HepG2 (cell line): ENCODE results near the gene TUT1. TPM values are rescaled to one million over a fixed set of nuclear protein-coding genes. Genes with fewer than 3 reads are reported as not detected.
A peak's percentile ranks its signal among the peaks of the same experiment; 100 is the strongest.

Experiments
- ATAC-seq: fragments of 200-7000 bp; cut with Tn5 transposase; 3 replicates; pipeline ENCODE4 v1.9.1; 2020; ENCODE audit warnings: mild to moderate bottlenecking, moderate library complexity
- BruUV-seq: library from RNA; stranded (reverse); fragments of 400-500 nt; replicated peaks from 2 replicates; lab custom pipeline; 2021; lab: Mats Ljungman, UMichigan
- CTCF ChIA-PET: fragments of 300-600 bp; formaldehyde crosslinking; extraction: SDS; loops from one replicate; lab custom pipeline; 2021; ENCODE audit warnings: low total read pairs, inconsistent platforms, low intra/inter-chr PET ratio; lab: Yijun Ruan, JAX
- POLR2A ChIA-PET: fragments of 350-600 bp; sonication (Branson Sonifier 250); formaldehyde crosslinking; loops from one replicate; lab custom pipeline; 2020; ENCODE audit warnings: antibody characterized with exemption, inconsistent platforms; lab: Yijun Ruan, JAX
- DNase-seq: peaks from one replicate; pipeline ENCODE4 v3.0.0-alpha.2; 2015; ENCODE audit warnings: low spot score
- FAIRE-seq: peaks from 3 replicates; lab custom pipeline; 2011; peaks lifted over from hg19 to GRCh38; lab: Jason Lieb, UNC
- H2AFZ ChIP-seq: one replicate; pipeline ENCODE4 v1.6.1; 2011; ENCODE audit warnings: low read length, inconsistent platforms
- H3K27ac ChIP-seq: fragments of 300-600 bp; 3 replicates; pipeline ENCODE4 v1.8.0; 2011; ENCODE audit warnings: mixed run types, mild to moderate bottlenecking, mixed read lengths, low read length, inconsistent platforms; ENCODE audit not compliant: insufficient read depth; ENCODE audit errors: extremely low read length
- H3K27me3 ChIP-seq, 2 experiments: fragments of 200-600 bp in 1 of 2; 2 replicates in 1 of 2; 3 replicates in 1 of 2; pipeline versions ENCODE4 v1.6.0 to v1.8.0; 2011; ENCODE audit warnings: low read length in 2 of 2, mild to moderate bottlenecking in 2 of 2, moderate library complexity in 2 of 2, inconsistent platforms in 1 of 2; ENCODE audit not compliant: insufficient read depth in 2 of 2, control insufficient read depth in 1 of 2
- H3K36me3 ChIP-seq, 2 experiments: fragments of 200-600 bp in 1 of 2; replicated peaks in 1 of 2; 2 replicates in 1 of 2; 3 replicates in 1 of 2; pipeline versions ENCODE4 v1.5.1 to v1.8.0; 2011; ENCODE audit warnings: low read length in 2 of 2, inconsistent platforms in 1 of 2; ENCODE audit not compliant: insufficient read depth in 2 of 2, control insufficient read depth in 1 of 2
- H3K4me1 ChIP-seq: 2 replicates; pipeline ENCODE4 v1.5.1; 2012; ENCODE audit warnings: low read length, inconsistent platforms; ENCODE audit not compliant: insufficient read depth
- H3K4me2 ChIP-seq: 2 replicates; pipeline ENCODE4 v1.6.0; 2011; ENCODE audit warnings: low read depth, low read length, inconsistent platforms
- H3K4me3 ChIP-seq, 3 experiments: fragments of 200-600 bp in 1 of 3; sonication (generic), shearing (Covaris generic) in 1 of 3; replicated peaks in 1 of 3; 2 replicates each; pipeline ENCODE4 v1.5.1; 2011 to 2016; ENCODE audit warnings: low read length in 3 of 3, inconsistent platforms in 2 of 3, low read depth in 2 of 3, mild to moderate bottlenecking in 2 of 3, control low read depth in 1 of 3, mixed read lengths in 1 of 3; ENCODE audit not compliant: insufficient read depth in 1 of 3
- H3K79me2 ChIP-seq: one replicate; pipeline ENCODE4 v1.6.1; 2011; ENCODE audit warnings: low read length, inconsistent platforms; ENCODE audit not compliant: insufficient read depth
- H3K9ac ChIP-seq: 2 replicates; pipeline ENCODE4 v1.6.0; 2011; ENCODE audit warnings: mild to moderate bottlenecking, low read depth, low read length, inconsistent platforms; ENCODE audit not compliant: insufficient read depth
- H3K9me3 ChIP-seq: 2 replicates; pipeline ENCODE4 v1.5.1; 2012; ENCODE audit warnings: mild to moderate bottlenecking, low read length
- H4K20me1 ChIP-seq: 2 replicates; pipeline ENCODE4 v1.6.0; 2011; ENCODE audit warnings: inconsistent platforms, mild to moderate bottlenecking, low read length, moderate library complexity; ENCODE audit not compliant: insufficient read depth
- ARNT2 ChIP-seq: sonication (generic); formaldehyde crosslinking; IDR thresholded peaks from 2 replicates; pipeline ENCODE4 v1.8.0; 2022; ENCODE audit warnings: mild to moderate bottlenecking, low read depth, missing genetic modification reagents, moderate library complexity
- BORCS8-MEF2B ChIP-seq: sonication (generic); formaldehyde crosslinking; IDR thresholded peaks from 2 replicates; pipeline ENCODE4 v1.8.0; 2022; ENCODE audit warnings: mild to moderate bottlenecking, missing genetic modification reagents
- EED ChIP-seq: sonication (generic); formaldehyde crosslinking; IDR thresholded peaks from 2 replicates; pipeline ENCODE4 v1.5.0; 2020; ENCODE audit warnings: mild to moderate bottlenecking, missing genetic modification reagents
- NFKB2 ChIP-seq: sonication (generic); formaldehyde crosslinking; IDR thresholded peaks from 2 replicates; pipeline ENCODE4 v1.4.0; 2020; ENCODE audit warnings: missing genetic modification reagents, borderline replicate concordance
- NRL ChIP-seq: sonication (generic); formaldehyde crosslinking; IDR thresholded peaks from 2 replicates; pipeline ENCODE4 v1.5.0; 2020; ENCODE audit warnings: missing genetic modification reagents, mild to moderate bottlenecking, moderate library complexity, borderline replicate concordance
- SRSF1 ChIP-seq: fragments of 200-400 bp; formaldehyde crosslinking; optimal IDR thresholded peaks from 2 replicates; pipeline ENCODE3; 2017; ENCODE audit warnings: mild to moderate bottlenecking, low read depth, low read length, moderate library complexity
- TOPORS ChIP-seq: sonication (generic); formaldehyde crosslinking; IDR thresholded peaks from 2 replicates; pipeline ENCODE4 v1.8.0; 2023; ENCODE audit warnings: mild to moderate bottlenecking, missing genetic modification reagents
- TSC22D2 ChIP-seq: sonication (generic); formaldehyde crosslinking; IDR thresholded peaks from 2 replicates; pipeline ENCODE4 v1.5.1; 2020; ENCODE audit warnings: missing genetic modification reagents, mild to moderate bottlenecking, borderline replicate concordance
- ZBTB42 ChIP-seq: sonication (generic); formaldehyde crosslinking; IDR thresholded peaks from 2 replicates; pipeline ENCODE4 v1.5.0; 2020; ENCODE audit warnings: mild to moderate bottlenecking, missing genetic modification reagents
- ZNF34 ChIP-seq: sonication (generic); formaldehyde crosslinking; IDR thresholded peaks from 2 replicates; pipeline ENCODE4 v1.4.0; 2020; ENCODE audit warnings: mild to moderate bottlenecking, missing genetic modification reagents, borderline replicate concordance
- ZNF513 ChIP-seq: sonication (generic); formaldehyde crosslinking; conservative IDR thresholded peaks from 2 replicates; pipeline ENCODE4 v1.5.0; 2020; ENCODE audit warnings: missing genetic modification reagents
- ZNF749 ChIP-seq: sonication (generic); formaldehyde crosslinking; IDR thresholded peaks from 2 replicates; pipeline ENCODE4 v1.8.0; 2022; ENCODE audit warnings: mild to moderate bottlenecking, missing genetic modification reagents, moderate library complexity, borderline replicate concordance
- WGBS: methylation state at CpG from one replicate; pipeline ENCODE4 v1.1.6; 2017; ENCODE audit warnings: low lambda C conversion rate; 5-methylcytosine and 5-hydroxymethylcytosine counted together
- in situ Hi-C: cut with HindIII; loops from 2 replicates; pipeline ENCODE4 v1.10.0; 2017; ENCODE audit warnings: low pct_unique_long_range_greater_than_20kb; ENCODE audit not compliant: extremely low pct_ligation_motif_present
- intact Hi-C: fragments of 100-400 bp; cut with micrococcal nuclease; formaldehyde crosslinking; loops from one replicate; pipeline ENCODE4 v1.10.0; 2022; ENCODE audit not compliant: unreplicated experiment
- polyA plus RNA-seq, 8 experiments: library from polyadenylated mRNA; depleted of rRNA in 3 of 8; stranded (reverse) in 7 of 8; unstranded in 1 of 8; fragments of >200 nt; fragmentation: Illumina TruSeq in 4 of 8; extraction: Trizol in 4 of 8; gene quantifications; 2 replicates each; pipeline versions ENCODE4 v1.2.1 to v1.2.3, GENCODE V29; 2011 to 2016; ENCODE audit warnings: low read depth in 4 of 8, missing spikeins in 1 of 8, mixed read lengths in 1 of 8; ENCODE audit not compliant: insufficient read depth in 1 of 8
- total RNA-seq, 5 experiments: library from RNA; depleted of rRNA; stranded (reverse); fragments of >200 nt; fragmentation: Illumina TruSeq; extraction: Trizol; gene quantifications; 2 replicates each; pipeline ENCODE4 v1.2.3, GENCODE V29; 2016; ENCODE audit warnings: low read depth in 1 of 5
- TF ChIP-seq, protein P1 (sequence below): IDR thresholded peaks from 2 replicates; pipeline ENCODE4 v1.6.1; 2012; ENCODE audit warnings: low read depth, low read length, improper control_type of control experiment
- TF ChIP-seq, protein P2 (sequence below): sonication (generic); formaldehyde crosslinking; conservative IDR thresholded peaks from 2 replicates; pipeline ENCODE4 v1.4.0; 2020; ENCODE audit warnings: missing genetic modification reagents

Gene TUT1
- total and polyA plus RNA-seq, 2 of the 13 experiments (the other 11 are each of a cell fraction or from before 2014, with no cell fraction given), result 9.7 to 14.3 TPM

DNA sequence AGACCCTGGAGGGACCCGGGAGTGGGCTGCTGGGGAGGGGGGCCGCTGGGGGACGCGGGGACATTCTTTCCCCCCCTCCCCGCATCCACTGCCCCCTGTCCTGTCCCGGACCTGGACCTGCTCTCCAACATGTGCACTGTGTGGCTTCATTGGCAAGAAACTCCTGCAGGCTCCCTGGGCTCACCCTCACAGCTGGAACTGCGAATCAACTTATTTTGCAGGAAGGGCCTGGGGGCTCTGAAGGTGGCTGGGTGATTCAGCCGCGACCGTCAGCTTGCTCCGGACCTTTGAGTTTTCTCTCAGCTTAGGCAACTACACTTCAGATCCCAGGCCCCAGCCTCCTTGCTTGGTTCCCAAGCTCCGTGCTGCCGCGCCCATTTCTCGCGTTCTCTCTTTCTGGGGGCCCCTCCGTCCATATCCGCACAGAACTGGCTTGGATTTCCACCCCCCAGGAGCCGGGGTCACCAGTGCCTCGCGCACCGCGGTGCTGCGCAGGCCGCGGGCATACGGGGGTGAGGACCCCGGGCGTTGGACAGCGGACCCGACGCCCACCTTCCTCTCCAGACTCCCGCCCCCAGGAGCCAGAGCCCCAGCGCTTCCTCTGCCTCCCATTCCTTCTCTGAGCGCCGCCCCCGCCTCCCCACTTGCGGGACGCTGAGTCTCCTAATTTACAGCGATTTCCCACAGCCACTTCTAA, 44.2 kb downstream of the TUT1 start (continued):
- 0 out of 2 replicates have a peak, but pooled peaks have one; percentile 1 for TF ChIP-seq NFKB2 (CRISPR knock-in tag)
- TF ChIP-seq ARNT2 (CRISPR knock-in tag), result 0 out of 2 replicates have a peak, but pooled peaks have one; percentile 8
- peak; percentile 17; the same call in 1 of the 2 replicates for TF ChIP-seq NRL (CRISPR knock-in tag)
- TF ChIP-seq, protein P1, sequence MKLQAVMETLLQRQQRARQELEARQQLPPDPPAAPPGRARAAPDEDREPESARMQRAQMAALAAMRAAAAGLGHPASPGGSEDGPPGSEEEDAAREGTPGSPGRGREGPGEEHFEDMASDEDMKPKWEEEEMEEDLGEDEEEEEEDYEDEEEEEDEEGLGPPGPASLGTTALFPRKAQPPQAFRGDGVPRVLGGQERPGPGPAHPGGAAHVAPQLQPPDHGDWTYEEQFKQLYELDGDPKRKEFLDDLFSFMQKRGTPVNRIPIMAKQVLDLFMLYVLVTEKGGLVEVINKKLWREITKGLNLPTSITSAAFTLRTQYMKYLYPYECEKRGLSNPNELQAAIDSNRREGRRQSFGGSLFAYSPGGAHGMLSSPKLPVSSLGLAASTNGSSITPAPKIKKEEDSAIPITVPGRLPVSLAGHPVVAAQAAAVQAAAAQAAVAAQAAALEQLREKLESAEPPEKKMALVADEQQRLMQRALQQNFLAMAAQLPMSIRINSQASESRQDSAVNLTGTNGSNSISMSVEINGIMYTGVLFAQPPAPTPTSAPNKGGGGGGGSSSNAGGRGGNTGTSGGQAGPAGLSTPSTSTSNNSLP, result no peak
- TF ChIP-seq BORCS8-MEF2B (CRISPR knock-in tag), result peak; percentile 73
- peak; percentile 54 for TF ChIP-seq SRSF1
- TF ChIP-seq, all 625 proteins: peak for 50

GRCh38 chr11:62546244-62546928, 44.9 kb downstream of the TUT1 start, which contains the start of gene AHNAK:
Gene AHNAK (minus strand): TSS chr11:62546806. CDS start chr11:62536098, 10,708 bp downstream.
- FAIRE-seq, result no peak
- H3K36me3 ChIP-seq, result peaks cover 2 to 4% of the 10 kb centered on the region in 2 experiments; a peak in 3 of 5 replicates
- peak; percentile 56 for ATAC-seq
- intact Hi-C loops (loop anchor here (10.0 kb wide), 1 partner anchor 152 kb away; no protein-coding TSS in a partner anchor), in situ Hi-C loops (no loop called here)
- CTCF ChIA-PET, result interaction anchor here (1.1 to 1.5 kb wide), 2 partner anchors 14 to 49 kb away, joined by 3 to 4 read pairs; no protein-coding TSS in a partner anchor
- H3K79me2 ChIP-seq, result peaks cover 51% of the 10 kb centered on the region
- H3K9me3 ChIP-seq, result no peaks in the 10 kb centered on the region
- 2% methylated on average over 23 of the region's 69 CpGs for WGBS
- no peaks in the 10 kb centered on the region for H3K27me3 ChIP-seq
- H3K4me3 ChIP-seq, result peak within 1 kb of the TSS; percentile 79 to 93 (median 79)
- H2AFZ ChIP-seq, result no peak within 1 kb of the TSS
- H3K9ac ChIP-seq, result peak within 1 kb of the TSS; percentile 96
- peak within 1 kb of the TSS; percentile 96 for H3K27ac ChIP-seq
- peaks cover 40% of the 10 kb centered on the region for H4K20me1 ChIP-seq
- TSS peak; percentile 47 for BruUV-seq
- H3K4me2 ChIP-seq, result peak within 1 kb of the TSS; percentile 99
- H3K4me1 ChIP-seq, result peaks cover 71% of the 10 kb centered on the region
- POLR2A ChIA-PET, result interaction anchor here (0.6 to 4.8 kb wide), 29 partner anchors 9 to 731 kb away, joined by 3 to 45 read pairs (median 5); partner anchors contain the start of genes C11orf98, CSKMT, EEF1G and HNRNPUL2
- no peak for DNase-seq
- TF ChIP-seq ZNF749 (CRISPR knock-in tag) (0 out of 2 replicates have a peak, but pooled peaks have one; percentile 29), ZBTB42 (CRISPR knock-in tag) (peak; percentile 57; the same call in 1 of the 2 replicates), ZNF34 (CRISPR knock-in tag) (peak; percentile 0; the same call in 1 of the 2 replicates), EED (peak; percentile 37; the same call in 1 of the 2 replicates), TSC22D2 (CRISPR knock-in tag) (peak; percentile 46; the same call in 1 of the 2 replicates), TOPORS (0 out of 2 replicates have a peak, but pooled peaks have one; percentile 49), ZNF513 (CRISPR knock-in tag) (0 out of 2 replicates have a peak, but pooled peaks have one; percentile 78)
- TF ChIP-seq, protein P2, sequence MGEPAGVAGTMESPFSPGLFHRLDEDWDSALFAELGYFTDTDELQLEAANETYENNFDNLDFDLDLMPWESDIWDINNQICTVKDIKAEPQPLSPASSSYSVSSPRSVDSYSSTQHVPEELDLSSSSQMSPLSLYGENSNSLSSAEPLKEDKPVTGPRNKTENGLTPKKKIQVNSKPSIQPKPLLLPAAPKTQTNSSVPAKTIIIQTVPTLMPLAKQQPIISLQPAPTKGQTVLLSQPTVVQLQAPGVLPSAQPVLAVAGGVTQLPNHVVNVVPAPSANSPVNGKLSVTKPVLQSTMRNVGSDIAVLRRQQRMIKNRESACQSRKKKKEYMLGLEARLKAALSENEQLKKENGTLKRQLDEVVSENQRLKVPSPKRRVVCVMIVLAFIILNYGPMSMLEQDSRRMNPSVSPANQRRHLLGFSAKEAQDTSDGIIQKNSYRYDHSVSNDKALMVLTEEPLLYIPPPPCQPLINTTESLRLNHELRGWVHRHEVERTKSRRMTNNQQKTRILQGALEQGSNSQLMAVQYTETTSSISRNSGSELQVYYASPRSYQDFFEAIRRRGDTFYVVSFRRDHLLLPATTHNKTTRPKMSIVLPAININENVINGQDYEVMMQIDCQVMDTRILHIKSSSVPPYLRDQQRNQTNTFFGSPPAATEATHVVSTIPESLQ (CRISPR knock-in tag), result 0 out of 2 replicates have a peak, but pooled peaks have one; percentile 23
